ENCODE data around the gene CADM4. TPM values are rescaled to one million over a fixed set of nuclear protein-coding genes. Genes with fewer than 3 reads are reported as not detected.
A peak's percentile ranks its signal among the peaks of the same experiment; 100 is the strongest.
"Not testable (repeated sequence)": the region's sequence is repeated elsewhere in the genome, so short reads cannot be mapped to it uniquely, and the experiment has no call there.

CADM4 gene
- total and polyA plus RNA-seq, 4 donors, result 5.9 to 12.2 (median 7.5) TPM

- TF ChIP-seq, protein P1, sequence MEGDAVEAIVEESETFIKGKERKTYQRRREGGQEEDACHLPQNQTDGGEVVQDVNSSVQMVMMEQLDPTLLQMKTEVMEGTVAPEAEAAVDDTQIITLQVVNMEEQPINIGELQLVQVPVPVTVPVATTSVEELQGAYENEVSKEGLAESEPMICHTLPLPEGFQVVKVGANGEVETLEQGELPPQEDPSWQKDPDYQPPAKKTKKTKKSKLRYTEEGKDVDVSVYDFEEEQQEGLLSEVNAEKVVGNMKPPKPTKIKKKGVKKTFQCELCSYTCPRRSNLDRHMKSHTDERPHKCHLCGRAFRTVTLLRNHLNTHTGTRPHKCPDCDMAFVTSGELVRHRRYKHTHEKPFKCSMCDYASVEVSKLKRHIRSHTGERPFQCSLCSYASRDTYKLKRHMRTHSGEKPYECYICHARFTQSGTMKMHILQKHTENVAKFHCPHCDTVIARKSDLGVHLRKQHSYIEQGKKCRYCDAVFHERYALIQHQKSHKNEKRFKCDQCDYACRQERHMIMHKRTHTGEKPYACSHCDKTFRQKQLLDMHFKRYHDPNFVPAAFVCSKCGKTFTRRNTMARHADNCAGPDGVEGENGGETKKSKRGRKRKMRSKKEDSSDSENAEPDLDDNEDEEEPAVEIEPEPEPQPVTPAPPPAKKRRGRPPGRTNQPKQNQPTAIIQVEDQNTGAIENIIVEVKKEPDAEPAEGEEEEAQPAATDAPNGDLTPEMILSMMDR (IDR thresholded peaks at IDR 0.05; ENCODE audit: control extremely low read depth, extremely low read depth), result peak; percentile 78
- H3K36me3 ChIP-seq (ENCODE audit: control insufficient read depth in 4 of 4, insufficient read depth in 4 of 4, low read length in 4 of 4), result peaks cover 2 to 32% (median 10%) of the 10 kb centered on the region in 4 donors
- H3K9ac ChIP-seq (ENCODE audit: insufficient read depth in 1 of 2, low read length in 2 of 2), result no peak overlapping the region
- H3K27ac ChIP-seq (ENCODE audit: low read depth in 1 of 2, low read length in 1 of 2), result no peak overlapping the region
- peaks cover 0 to 3% (median under 1%) of the 10 kb centered on the region in 4 donors for H3K9me3 ChIP-seq (ENCODE audit: control insufficient read depth in 4 of 4, insufficient read depth in 3 of 4, low read length in 3 of 4)
- ATAC-seq (ENCODE audit: insufficient read depth, low FRiP score) (peak; percentile 62), DNase-seq (peak; percentile 59 to 75 (median 70))
- no peaks in the 10 kb centered on the region for H3K4me1 ChIP-seq (ENCODE audit: control insufficient read depth in 5 of 5, insufficient read depth in 5 of 5, low read length in 5 of 5)
- H3K27me3 ChIP-seq (ENCODE audit: control insufficient read depth in 3 of 3, insufficient read depth in 3 of 3, low read length in 2 of 3), result no peaks in the 10 kb centered on the region
- 66 to 68% methylated on average over 14 of the region's 14 CpGs for WGBS, 2 donors
- H3K4me3 ChIP-seq, result no peak overlapping the region
Measured at GRCh38 chr19:43651758-43652545, 12.3 kb upstream of the CADM4 start.

DNA sequence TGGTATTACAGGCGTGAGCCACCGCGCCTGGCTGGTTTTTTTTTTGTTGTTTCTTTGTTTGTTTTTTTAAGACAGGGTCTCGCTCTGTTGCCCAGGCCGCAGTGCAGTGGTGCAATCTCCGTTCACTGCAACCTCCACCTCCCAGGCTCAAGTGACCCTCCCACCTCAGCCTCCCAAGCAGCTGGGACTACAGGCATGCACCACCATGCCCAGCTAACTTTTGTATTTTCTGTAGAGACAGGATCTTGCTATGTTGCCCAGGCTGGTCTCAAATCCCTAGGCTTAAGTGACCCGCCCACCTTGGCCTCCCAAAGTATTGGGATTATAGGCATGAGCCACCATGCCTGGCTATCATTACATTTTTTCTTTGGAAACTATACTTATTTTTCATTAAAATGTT is 10.6 kb upstream of the CADM4 start:
- not testable (repeated sequence) for H3K4me1 ChIP-seq (ENCODE audit: control insufficient read depth in 5 of 5, insufficient read depth in 5 of 5, low read length in 5 of 5); H3K27ac ChIP-seq (ENCODE audit: low read depth in 1 of 2, low read length in 1 of 2); H3K9me3 ChIP-seq (ENCODE audit: control insufficient read depth in 4 of 4, insufficient read depth in 3 of 4, low read length in 3 of 4); H3K9ac ChIP-seq (ENCODE audit: insufficient read depth in 1 of 2, low read length in 2 of 2); DNase-seq; H3K4me3 ChIP-seq; ATAC-seq (ENCODE audit: insufficient read depth, low FRiP score); H3K27me3 ChIP-seq (ENCODE audit: control insufficient read depth in 3 of 3, insufficient read depth in 3 of 3, low read length in 2 of 3)
- H3K36me3 ChIP-seq (ENCODE audit: control insufficient read depth in 4 of 4, insufficient read depth in 4 of 4, low read length in 4 of 4), result peaks cover 0 to 25% (median 6%) of the 10 kb centered on the region in 4 donors
- 96 to 97% methylated on average over 7 of the region's 7 CpGs for WGBS, 2 donors

- Histone ChIP-seq H3K27me3 (ENCODE audit: control insufficient read depth in 3 of 3, insufficient read depth in 3 of 3, low read length in 2 of 3) (no peaks in the 10 kb centered on the region), H3K4me3 (no peak overlapping the region), H3K9ac (ENCODE audit: insufficient read depth in 1 of 2, low read length in 2 of 2) (no peak overlapping the region), H3K36me3 (ENCODE audit: control insufficient read depth in 4 of 4, insufficient read depth in 4 of 4, low read length in 4 of 4) (peaks cover 0 to 19% (median 5%) of the 10 kb centered on the region in 4 donors), H3K4me1 (ENCODE audit: control insufficient read depth in 5 of 5, insufficient read depth in 5 of 5, low read length in 5 of 5) (no peaks in the 10 kb centered on the region), H3K9me3 (ENCODE audit: control insufficient read depth in 4 of 4, insufficient read depth in 3 of 4, low read length in 3 of 4) (peaks cover 0 to 3% (median 0%) of the 10 kb centered on the region in 4 donors), H3K27ac (ENCODE audit: low read depth in 1 of 2, low read length in 1 of 2) (no peak overlapping the region)
- ATAC-seq (ENCODE audit: insufficient read depth, low FRiP score) (no peak), DNase-seq (no peak)
- WGBS, 2 donors, result 85% methylated on average over 2 of the region's 2 CpGs
- TF ChIP-seq, protein P1 (IDR thresholded peaks at IDR 0.05; ENCODE audit: control extremely low read depth, extremely low read depth), result no peak
Measured at GRCh38 chr19:43649514-43649913, 9.9 kb upstream of the CADM4 start.

DNA sequence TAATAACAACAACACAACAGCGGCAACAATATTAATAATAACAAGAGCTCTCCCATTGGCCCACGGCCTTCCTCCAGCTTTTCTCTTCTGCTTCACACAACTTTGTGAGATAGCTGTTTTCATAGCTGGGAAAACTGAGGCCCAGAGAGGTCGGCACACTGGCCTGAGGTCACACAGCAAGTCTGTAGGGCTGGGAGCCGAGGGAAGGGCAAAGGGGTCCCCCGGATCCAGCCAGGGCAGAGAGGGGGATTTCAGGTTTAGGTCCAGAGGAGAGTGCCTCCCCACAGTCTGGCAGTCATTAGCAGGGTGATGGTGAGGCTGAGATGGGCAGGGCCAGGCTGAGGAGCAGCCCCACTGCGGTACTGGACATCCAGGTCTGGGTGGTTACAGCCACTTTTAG is 9.0 kb upstream of the CADM4 start:
- WGBS, 2 donors, result 98 to 99% methylated on average over 6 of the region's 6 CpGs
- Histone ChIP-seq H3K36me3 (ENCODE audit: control insufficient read depth in 4 of 4, insufficient read depth in 4 of 4, low read length in 4 of 4) (peaks cover 0 to 18% (median 5%) of the 10 kb centered on the region in 4 donors), H3K27ac (ENCODE audit: low read depth in 1 of 2, low read length in 1 of 2) (no peak overlapping the region), H3K4me1 (ENCODE audit: control insufficient read depth in 5 of 5, insufficient read depth in 5 of 5, low read length in 5 of 5) (no peaks in the 10 kb centered on the region), H3K9me3 (ENCODE audit: control insufficient read depth in 4 of 4, insufficient read depth in 3 of 4, low read length in 3 of 4) (peaks cover 0 to 3% (median 0%) of the 10 kb centered on the region in 4 donors), H3K9ac (ENCODE audit: insufficient read depth in 1 of 2, low read length in 2 of 2) (no peak overlapping the region), H3K27me3 (ENCODE audit: control insufficient read depth in 3 of 3, insufficient read depth in 3 of 3, low read length in 2 of 3) (no peaks in the 10 kb centered on the region), H3K4me3 (no peak overlapping the region)
- DNase-seq (no peak), ATAC-seq (ENCODE audit: insufficient read depth, low FRiP score) (no peak)
- TF ChIP-seq, protein P1 (IDR thresholded peaks at IDR 0.05; ENCODE audit: control extremely low read depth, extremely low read depth), result no peak
